PFSK-1 (cell line): ENCODE results near the gene LSMEM2.

Source experiments
- FOXP2 ChIP-seq: optimal IDR thresholded peaks from 2 replicates; pipeline ENCODE3; 2011; ENCODE audit warnings: borderline replicate concordance, control low read depth, inconsistent platforms; ENCODE audit not compliant: insufficient read depth; ENCODE audit errors: extremely low read length, extremely low read depth
- POLR2AphosphoS5 ChIP-seq: IDR thresholded peaks from 2 replicates; pipeline ENCODE4 v1.6.1; 2012; ENCODE audit warnings: low read depth, mild to moderate bottlenecking, control low read depth, low read length, moderate library complexity
- SIN3A ChIP-seq: IDR thresholded peaks from 2 replicates; pipeline ENCODE4 v1.6.1; 2012; ENCODE audit warnings: mild to moderate bottlenecking, low read length, moderate library complexity, borderline replicate concordance; ENCODE audit not compliant: insufficient read depth
- TAF1 ChIP-seq: IDR thresholded peaks from 2 replicates; pipeline ENCODE4 v1.6.1; 2012; ENCODE audit warnings: low read length, control low read depth, borderline replicate concordance; ENCODE audit not compliant: insufficient read depth
- TF ChIP-seq, protein P1 (sequence below), 2 experiments: IDR thresholded peaks; 2 replicates each; pipeline versions ENCODE4 v1.6.1 to v1.8.0; 2011 to 2012; ENCODE audit warnings: low read depth in 2 of 2, low read length in 2 of 2, control low read depth in 1 of 2, inconsistent platforms in 1 of 2, mild to moderate bottlenecking in 1 of 2, moderate library complexity in 1 of 2; ENCODE audit not compliant: insufficient read depth in 1 of 2

LSMEM2 gene

DNA sequence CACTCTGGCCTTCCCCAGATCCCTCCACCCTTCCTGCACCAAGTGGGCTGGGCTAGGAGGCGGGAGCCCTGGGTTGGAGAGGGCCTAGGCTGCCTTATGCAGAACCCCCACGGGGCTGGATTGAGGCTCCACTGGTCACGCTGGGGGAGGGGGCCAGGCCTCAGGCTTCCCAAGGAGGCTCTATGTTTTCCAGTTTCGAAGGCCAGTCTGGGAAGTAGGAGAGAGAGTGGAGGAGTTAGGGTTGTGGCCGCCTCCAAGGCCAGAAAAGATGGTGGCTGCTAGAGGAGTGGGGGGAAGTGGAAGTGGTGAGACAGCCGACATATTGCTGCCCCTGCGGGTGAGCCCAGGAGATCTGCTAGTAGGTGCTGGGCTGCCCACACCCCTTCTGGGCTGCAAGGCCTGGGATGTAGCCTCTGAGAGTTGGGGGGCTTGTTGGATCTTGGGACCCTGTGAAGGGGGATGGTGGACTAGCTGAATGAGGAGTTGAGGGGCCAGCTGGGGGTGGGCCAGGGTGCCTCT lies 41.7 kb upstream of the LSMEM2 start:
- TF ChIP-seq SIN3A: no peak
- TF ChIP-seq POLR2AphosphoS5: no peak
- TF ChIP-seq, protein P1, sequence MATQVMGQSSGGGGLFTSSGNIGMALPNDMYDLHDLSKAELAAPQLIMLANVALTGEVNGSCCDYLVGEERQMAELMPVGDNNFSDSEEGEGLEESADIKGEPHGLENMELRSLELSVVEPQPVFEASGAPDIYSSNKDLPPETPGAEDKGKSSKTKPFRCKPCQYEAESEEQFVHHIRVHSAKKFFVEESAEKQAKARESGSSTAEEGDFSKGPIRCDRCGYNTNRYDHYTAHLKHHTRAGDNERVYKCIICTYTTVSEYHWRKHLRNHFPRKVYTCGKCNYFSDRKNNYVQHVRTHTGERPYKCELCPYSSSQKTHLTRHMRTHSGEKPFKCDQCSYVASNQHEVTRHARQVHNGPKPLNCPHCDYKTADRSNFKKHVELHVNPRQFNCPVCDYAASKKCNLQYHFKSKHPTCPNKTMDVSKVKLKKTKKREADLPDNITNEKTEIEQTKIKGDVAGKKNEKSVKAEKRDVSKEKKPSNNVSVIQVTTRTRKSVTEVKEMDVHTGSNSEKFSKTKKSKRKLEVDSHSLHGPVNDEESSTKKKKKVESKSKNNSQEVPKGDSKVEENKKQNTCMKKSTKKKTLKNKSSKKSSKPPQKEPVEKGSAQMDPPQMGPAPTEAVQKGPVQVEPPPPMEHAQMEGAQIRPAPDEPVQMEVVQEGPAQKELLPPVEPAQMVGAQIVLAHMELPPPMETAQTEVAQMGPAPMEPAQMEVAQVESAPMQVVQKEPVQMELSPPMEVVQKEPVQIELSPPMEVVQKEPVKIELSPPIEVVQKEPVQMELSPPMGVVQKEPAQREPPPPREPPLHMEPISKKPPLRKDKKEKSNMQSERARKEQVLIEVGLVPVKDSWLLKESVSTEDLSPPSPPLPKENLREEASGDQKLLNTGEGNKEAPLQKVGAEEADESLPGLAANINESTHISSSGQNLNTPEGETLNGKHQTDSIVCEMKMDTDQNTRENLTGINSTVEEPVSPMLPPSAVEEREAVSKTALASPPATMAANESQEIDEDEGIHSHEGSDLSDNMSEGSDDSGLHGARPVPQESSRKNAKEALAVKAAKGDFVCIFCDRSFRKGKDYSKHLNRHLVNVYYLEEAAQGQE (IDR thresholded peaks at IDR 0.05; ENCODE audit: insufficient read depth in 1 of 2, low read depth in 2 of 2, low read length in 2 of 2): no peak
- TF ChIP-seq TAF1: no peak
- TF ChIP-seq FOXP2: no peak

DNA sequence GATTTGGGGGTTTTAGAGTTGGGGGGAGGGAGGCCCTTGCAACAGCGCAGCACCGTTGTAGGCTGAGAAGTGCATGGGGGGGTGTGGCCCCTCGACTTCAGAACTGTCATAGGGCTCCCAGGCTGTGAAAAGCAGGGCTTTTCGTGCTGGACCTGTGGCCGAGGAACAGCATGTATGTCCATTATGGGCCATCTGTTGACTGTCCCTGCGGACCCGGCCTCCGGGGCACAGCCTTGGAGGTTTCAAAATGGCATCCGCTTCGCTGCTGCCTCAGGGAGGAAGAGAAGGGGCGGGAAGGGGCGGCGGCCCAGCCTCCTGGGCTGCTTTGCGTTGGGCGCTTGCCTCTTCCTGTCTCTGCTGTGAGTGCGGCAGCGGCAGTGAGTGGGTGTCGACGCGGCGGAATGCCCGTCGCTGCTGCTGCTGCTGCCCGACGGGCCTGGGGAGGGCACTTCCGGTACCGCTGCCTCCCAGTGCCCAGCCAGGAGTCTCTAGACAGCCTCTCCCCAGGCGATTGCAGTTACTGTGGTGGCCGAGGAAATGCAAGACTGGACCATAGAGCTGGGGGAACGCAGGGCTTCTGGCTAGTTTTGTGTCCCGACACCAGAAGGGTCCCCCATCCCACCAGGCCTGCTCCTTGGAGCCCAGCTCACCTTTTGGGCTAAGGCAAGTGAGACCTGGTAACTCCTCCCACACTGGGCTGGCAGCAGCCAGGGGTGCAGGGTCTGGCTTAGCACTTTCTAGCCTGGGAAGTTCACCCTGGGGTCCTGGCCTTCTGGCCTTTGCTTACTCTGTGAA lies 40.9 kb upstream of the LSMEM2 start:
- TF ChIP-seq FOXP2 (no peak), SIN3A (peak; percentile 35; the same call in 1 of the 2 replicates), TAF1 (0 out of 2 replicates have a peak, but pooled peaks have one; percentile 51), POLR2AphosphoS5 (peak; percentile 23)
- TF ChIP-seq, protein P1 (IDR thresholded peaks at IDR 0.05; ENCODE audit: insufficient read depth in 1 of 2, low read depth in 2 of 2, low read length in 2 of 2): no peak

DNA sequence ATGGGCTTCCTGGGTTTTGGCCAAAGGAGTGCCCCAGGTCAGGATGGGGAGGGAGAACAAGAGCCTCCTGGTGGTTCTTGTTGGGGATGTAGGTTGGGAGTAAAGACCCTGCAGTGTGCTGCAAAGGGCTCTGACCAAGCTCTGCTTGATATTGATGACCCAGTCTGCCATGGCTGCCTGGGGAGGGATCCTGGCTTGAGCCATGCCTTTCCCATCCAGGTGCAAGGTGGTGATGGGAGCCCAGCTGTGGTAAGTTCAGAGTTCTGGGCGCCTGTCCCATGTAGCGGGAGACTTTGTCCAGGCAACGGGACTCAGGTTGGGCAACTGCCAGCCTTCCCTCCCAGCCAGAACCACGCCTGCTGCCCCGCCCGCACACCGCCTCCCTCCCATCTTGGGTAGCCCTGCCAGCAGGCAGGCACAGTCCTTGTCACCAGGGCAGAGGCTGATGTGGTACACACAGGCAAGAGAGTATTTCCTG lies 40.3 kb upstream of the LSMEM2 start:
- TF ChIP-seq TAF1 (no peak), POLR2AphosphoS5 (no peak)

GRCh38 chr3:50239649-50240048 lies 39.2 kb upstream of the LSMEM2 start:
- no peak for TF ChIP-seq FOXP2
- TF ChIP-seq TAF1: no peak
- TF ChIP-seq POLR2AphosphoS5: no peak
- no peak for TF ChIP-seq SIN3A
- TF ChIP-seq, protein P1 (IDR thresholded peaks at IDR 0.05; ENCODE audit: insufficient read depth in 1 of 2, low read depth in 2 of 2, low read length in 2 of 2): no peak

DNA sequence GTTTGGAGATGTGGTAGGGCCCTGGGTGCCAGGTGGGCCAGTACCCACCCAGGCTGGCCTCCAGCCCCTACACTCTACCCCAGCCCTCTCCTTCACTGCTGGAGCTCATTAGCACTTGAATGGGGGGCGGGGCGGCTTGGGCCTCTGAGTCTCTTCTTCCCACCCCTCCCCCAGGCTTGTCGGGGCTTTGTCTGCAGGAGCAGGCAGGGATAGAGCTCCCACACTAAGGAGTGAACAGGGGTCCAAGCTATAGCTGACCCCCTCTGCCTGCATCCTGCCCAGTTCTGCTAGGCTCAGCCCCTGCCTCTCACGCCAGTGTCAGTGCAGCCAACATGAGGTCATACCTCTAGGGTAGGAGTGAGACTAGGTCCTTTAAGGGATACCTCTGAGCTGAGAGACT lies 37.7 kb upstream of the LSMEM2 start:
- TF ChIP-seq TAF1: no peak
- TF ChIP-seq SIN3A: no peak
- TF ChIP-seq POLR2AphosphoS5: no peak
- TF ChIP-seq, protein P1 (IDR thresholded peaks at IDR 0.05; ENCODE audit: insufficient read depth in 1 of 2, low read depth in 2 of 2, low read length in 2 of 2): no peak
- TF ChIP-seq FOXP2: no peak
